HG02852 (cell line): ENCODE results near the gene FLAD1.
A peak's percentile ranks its signal among the peaks of the same experiment; 100 is the strongest.
"Not testable (repeated sequence)": the region's sequence is repeated elsewhere in the genome, so short reads cannot be mapped to it uniquely, and the experiment has no call there.

Source experiments
- ATAC-seq: cut with Tn5 transposase; IDR thresholded peaks from one replicate; pipeline ENCODE4 v1.9.1; 2021; ENCODE audit warnings: mild to moderate bottlenecking, moderate library complexity; ENCODE audit not compliant: unreplicated experiment

Gene FLAD1

DNA sequence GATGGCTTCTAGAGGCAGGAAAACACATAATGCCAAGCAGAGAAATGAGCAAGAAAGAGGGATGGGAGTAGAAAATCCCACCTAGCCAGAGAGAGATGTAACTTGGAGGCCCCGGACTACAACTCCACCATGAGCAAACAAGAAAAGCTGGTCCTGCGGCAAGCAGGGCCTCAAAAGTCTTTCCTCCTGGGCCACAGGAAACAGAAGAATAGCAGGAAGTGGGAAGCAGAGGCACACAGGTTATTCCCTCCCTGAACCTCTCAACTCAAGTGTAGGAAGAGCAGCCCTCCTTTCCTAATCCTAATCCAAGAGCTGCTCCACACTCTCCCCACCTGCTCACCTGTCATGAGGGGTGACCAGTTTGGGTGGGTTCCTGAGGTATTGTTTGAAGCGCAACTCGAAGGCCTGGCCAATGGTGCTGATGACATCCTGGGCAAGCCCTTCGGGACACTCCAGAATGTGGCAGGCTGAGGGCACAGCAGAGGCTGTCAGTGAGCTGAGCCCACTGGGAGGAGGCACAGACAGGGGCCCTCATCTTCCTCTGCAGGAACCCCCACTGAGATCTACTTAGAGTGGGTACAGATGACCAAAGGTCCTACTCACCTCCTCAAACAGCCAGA is 15.7 kb upstream of the FLAD1 start:
- ATAC-seq = no peak

DNA sequence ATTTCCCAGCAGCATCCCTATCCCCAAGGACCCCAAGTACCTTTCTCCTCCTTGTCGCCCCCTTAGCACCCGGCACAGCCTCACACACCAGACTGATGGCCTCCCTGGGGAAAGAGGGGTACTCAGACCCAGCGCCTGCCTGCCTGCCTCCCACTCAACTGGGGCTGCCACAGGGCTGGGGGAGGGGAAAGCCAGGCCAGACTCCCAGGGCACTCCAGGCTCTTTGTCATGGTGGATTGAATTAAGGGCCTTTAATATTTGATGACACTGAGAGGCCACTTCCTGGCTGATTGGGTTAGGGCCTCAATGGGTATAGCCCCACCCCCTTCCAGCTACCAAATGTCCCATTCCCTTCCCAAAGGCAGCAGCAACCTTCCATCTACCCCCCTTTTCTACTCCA is 14.4 kb upstream of the FLAD1 start:
- ATAC-seq = no peak

DNA sequence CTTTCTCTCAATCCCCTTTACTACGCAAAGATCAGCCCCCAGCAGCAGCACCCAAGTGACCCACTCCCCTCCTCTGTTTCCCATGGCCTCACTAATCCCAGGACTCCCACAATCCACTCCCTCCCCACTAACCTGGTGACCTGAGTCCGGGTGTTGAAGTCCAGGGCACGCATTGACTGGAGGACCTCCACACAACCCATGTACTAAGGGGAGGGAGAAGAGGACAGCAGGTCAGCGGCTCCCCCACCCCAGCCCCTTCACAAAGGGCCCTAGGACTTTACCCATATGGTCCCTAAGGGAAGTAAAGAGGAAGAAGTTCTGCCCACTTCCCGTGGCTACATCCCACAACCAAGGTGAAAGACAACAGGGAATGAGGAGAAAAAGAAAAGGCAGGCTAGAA is 13.9 kb upstream of the FLAD1 start:
- no peak for ATAC-seq

DNA sequence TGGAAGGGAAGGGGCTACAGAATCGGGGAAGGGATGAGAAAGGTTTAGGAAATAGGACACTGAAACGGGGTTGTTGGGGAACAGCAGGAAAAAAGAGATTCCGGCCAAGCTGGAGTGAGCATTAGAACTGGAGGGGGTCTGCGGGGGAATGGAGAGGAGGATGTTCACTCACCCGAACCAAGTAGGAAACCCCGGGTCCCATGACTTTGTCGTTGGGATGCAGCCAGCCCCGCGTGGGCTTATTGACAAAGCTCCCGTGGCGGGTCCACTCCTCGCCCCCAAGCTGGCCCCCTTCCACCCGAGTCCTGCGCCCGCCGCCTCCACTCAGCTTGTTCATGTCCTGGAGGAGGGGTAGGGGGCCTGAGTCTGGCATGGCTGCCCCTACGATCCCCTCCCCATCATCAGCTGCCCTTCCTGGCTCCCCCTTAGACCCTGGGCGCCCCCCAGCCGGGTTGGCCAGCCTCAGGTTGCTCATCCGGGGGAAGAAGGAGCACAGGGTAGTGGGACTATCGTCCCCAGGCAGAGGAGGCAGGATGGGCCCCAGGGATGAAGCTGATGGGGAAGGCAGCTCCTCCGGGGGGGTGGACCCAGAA is 13.2 kb upstream of the FLAD1 start:
- ATAC-seq = no peak

DNA sequence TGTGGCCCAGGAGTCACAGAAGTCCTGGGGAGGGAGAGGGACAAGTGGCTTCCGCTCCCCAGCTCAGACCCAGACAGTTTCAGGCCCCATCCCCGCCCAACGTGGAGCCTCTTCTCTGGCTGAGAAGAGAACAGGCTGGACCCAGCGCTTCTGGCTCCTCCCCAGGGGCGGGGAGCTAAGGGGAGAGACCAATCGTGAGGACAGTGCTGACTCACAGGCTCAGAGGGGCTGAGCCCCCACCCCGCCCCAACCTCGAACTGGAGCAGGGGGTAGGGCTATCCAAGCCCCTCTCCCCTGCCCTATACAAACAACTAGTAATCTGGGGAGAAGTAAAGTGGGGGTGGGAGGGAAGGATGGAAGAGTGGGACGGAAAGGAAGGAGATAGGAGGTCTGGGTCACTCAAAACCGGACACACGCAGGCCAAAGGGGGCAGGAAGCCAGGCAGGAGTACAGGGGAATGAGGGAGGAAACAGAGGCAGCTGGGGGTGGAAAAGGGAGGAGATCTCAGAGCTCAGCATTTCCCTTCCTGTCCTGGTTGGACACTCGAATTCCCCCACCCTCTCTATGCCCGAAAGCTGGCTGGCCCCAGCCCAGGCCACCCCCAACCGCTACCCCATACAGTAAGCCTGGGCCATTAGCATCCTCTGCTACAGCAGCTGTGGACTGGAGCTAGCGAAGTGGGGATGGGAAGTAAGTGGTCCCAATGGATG is 12.4 kb upstream of the FLAD1 start, which contains the start of gene SHC1:
Gene SHC1 (minus strand): TSS at position 117 of the 710 bp plus-strand sequence. CDS start 221 bp downstream, outside the sequence.
- no peak for ATAC-seq

DNA sequence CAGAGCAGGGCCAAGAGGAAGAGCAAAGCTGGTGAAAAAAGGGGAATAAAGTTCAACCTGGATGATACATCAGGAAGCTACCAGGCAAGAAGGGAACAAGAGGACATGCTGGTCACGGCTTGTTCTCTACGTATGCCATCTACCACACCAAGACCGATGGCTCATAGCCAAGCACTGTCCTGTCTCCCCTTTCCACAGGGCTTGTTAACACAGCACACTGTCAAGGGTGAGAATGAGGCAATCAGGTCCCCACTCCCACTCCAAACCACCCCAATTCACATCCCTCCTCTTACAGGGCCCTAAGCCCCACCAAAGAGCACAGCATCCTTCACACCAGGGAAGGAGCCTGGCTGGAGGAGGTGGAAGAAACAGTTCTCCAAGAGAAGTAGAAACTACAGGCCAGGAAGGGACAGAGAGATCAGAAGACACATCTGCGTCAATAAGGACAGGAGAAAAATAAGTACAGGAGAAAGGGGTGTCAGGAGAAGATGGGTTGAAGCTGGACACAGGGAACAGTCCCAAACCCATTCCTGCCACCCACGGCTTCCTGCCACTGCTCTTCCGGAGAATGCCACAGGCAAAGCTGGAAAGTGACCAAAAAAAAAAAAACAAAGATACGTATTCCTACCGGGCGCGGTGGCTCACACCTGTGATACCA is 11.7 kb upstream of the FLAD1 start:
- ATAC-seq = no peak

DNA sequence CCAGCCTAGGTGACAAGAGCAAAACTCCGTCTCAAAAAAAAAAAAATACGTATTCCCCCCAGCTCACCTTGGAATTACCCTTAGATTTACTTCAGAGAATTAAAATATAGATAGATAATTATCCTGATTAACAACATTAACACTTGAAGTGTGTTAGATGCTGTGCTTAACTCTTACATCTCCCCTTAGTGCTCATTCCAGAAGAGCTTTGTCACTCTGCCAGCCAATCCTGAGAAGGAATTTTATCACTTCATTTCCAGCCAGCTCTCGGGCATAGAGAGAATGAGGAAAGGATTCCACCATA is 11.0 kb upstream of the FLAD1 start:
- no peak for ATAC-seq

DNA sequence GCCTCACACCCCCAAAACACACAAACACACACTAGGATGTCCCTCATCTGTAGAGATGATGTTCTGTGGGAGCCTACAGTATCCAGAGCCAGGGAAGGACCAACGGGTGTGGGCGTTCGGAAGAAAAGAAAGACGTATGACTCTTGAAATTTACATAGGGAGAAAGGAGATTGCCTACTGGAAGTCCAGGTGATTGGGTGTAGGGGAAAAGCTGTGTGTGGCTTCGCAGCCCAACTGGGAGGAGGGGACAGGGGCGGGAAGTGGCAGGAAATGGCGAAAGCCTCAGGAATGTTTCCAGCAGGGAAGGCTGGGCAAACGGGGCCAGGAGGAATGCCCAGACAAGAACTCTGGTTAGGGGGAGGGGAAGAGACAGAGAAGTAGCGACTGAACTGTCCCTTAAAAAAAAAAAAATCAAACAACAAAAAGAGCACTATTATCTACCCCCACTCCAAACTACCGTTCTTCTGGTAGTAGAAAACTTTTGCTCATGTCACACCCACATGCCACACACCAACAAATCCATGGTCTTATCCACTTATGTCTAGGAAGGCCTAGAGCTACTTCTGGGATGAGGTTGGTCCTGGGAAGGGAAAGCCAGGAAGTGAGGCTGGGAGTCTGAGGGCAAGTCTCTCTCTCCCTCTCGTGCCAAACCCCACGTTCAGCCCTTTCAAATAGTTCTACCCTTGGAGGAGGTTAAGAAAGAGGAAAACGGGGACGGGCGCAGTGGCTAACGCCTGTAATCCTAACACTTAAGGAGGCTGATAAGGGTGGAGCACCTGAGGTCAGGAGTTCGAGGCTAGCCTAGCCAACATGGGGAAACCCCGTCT is 10.4 kb upstream of the FLAD1 start:
- ATAC-seq = no peak

DNA sequence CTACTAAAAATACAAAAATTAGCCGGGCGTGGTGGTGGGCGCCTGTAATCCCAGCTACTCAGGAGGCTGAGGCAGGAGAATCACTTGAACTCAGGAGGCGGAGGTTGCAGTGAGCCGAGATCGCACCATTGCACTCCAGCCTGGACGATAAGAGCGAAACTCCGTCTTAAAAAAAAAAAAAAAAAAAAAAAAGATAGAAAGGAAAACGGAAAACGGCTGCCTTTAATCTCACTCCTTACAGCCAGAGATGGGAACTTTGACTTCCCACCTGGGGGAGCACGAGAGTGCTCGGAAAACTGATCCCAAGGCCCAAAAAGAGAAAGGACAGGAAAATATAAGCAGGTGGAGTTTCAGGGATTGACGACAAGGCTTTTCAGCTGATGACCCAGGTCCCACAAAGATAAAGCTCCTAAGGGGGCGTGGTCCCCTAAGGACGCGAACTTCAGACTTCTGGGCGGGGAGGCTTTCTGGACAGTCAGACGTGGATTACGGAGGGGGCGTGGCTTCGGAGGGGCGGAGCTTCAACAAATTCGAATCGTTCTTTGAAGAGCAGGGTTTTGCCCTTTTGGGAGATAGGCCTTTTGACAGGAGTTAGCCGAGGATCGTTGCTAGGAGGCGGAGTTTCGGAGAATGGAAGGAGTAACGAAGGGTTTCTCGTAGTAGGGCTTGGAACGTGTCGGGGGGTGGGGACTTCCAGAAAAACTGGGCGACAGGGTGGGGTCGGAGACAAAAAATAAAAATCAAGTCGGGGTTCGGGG is 9.6 kb upstream of the FLAD1 start:
- ATAC-seq = no peak

DNA sequence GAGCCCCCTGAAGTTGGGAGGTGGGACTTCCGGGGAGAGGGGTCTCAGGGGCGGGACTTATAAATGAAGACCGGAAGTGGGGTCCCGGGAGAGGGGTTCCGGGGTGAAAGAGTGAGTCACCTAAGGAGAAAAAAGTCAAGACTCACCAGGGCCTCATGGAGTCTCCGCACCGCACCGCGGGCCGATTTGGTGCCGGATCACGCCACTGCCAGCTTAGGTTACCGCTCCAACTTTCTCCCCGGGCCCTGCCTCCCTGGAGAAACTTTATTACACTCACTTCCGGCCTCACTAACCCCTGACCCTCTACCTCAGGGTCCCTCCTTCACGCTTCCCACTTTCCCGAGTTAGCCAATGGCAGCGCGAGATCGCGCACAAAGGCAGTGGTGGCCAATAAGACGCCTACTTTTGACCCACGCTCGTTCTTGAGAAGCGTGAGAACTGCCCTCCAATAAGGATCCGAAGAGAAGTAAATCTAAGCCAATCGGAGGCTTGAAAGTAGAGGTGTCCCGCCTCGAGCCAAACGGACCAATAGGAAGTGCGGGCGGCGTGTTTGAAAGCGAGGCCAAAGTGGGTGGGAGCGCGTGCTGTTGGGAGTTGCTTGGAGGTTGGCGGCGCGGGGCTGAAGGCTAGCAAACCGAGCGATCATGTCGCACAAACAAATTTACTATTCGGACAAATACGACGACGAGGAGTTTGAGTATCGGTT is 8.9 kb upstream of the FLAD1 start, which contains the start of gene CKS1B:
Gene CKS1B (plus strand): TSS at position 580 of the 706 bp plus-strand sequence. CDS start 65 bp downstream, at position 645.
- ATAC-seq = peak; percentile 75

DNA sequence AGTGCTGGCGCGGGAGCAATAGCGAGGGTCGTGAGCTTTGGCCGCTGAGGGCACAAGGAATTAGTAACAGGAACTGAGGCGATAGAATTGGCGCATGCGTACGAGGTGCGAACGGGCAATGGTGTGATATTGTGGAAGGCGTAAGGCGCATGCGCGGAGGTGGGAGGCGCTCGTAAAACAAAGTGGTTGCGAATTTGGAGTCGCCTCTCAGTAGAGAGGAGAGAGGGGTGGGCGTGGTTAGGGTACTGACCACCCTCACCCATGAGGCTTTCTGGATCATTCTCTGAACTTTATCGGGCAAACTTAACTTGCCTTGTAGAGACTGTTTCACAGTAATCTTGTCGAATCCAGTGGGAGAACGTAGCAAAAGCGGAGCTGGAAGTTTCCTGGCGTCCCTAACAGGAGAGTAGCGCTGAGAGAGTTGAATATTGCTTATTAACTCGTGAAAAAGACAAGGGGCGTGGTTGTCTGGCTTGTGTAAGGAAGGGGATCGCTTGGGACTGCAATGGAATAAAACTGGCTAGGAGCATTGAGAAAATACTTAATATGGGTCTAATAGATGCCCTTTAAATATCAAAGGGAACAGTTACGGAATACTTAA is 8.2 kb upstream of the FLAD1 start:
- ATAC-seq = peak; percentile 41

DNA sequence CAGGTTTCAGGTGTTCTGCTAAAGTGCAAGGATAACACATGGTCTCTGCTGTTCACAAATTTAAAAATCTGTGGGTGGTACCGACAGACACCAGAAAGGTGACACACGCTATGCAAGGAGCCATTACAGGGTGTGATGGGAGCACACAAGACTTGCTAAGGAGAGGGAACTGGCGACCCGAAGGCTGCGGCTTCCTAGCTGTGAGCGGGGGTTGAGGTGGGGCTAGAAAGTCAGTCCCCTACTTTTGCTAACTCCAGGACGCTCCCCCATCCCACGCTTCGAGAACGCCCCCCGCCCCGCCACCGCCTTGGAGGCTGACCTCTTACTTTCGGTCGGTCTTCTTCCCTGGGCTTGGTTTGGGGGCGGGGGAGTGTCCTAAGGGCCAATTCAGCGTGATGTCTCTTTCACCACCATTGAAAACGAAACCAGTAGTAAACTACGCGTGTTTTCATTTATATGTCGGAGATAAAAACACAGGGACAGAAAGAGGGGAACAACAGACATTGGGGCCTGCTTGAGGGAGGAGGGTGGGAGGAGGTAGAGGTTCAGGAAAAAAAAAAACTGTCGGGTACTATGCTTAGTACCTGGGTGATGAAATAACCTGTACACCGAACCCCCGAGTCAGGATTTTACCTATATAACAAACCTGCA is 7.6 kb upstream of the FLAD1 start:
- ATAC-seq = no peak

DNA sequence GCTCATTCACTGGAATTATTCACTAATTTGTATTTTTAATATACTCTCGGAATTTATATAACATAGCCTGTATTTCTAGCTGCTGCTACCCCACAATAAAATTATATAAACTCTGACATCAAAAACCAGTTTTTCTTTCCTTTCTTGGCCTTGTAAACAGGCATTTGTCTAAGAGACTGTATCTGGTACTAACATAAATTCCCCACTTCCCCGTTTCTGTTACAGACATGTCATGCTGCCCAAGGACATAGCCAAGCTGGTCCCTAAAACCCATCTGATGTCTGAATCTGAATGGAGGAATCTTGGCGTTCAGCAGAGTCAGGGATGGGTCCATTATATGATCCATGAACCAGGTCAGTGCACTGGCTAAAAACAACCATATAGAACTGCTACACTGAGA is 5.4 kb upstream of the FLAD1 start:
- ATAC-seq = not testable (repeated sequence)

DNA sequence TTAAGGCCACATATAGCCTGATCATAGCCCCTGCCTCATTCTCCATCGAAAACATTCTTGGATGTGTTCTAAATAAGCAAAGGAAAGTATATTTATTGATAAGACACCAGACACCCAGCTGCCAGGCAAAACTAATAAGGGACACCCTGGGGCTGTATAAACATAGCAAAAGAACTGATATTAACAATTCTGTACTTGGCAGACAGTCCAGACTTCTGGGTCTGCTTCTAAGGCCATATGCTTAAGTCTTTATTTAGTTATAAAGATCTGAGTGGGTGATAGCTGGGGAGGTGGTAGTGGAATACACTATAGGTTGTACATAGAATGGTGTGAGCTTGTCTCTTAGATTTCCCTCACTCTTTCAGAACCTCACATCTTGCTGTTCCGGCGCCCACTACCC is 4.8 kb upstream of the FLAD1 start:
- no peak for ATAC-seq

DNA sequence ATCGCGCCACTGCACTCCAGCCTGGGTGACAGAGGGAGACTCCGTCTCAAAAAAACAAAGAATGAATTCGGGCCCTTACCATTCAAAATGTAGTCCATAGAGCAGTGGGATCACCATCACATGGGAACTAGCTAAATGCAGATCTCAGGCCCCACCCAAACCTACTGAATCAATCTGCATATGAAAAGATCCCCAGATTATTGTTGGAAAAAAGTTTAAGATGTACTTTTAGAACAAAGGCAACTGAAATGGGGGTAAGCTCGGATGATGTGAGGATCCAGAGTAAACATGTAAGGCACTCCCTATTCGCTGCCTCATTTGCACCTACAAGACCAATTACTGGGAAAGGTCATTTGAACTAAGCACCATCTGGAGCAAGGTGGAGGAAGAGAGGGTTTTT is 803 bp upstream of the FLAD1 start:
- no peak for ATAC-seq

DNA sequence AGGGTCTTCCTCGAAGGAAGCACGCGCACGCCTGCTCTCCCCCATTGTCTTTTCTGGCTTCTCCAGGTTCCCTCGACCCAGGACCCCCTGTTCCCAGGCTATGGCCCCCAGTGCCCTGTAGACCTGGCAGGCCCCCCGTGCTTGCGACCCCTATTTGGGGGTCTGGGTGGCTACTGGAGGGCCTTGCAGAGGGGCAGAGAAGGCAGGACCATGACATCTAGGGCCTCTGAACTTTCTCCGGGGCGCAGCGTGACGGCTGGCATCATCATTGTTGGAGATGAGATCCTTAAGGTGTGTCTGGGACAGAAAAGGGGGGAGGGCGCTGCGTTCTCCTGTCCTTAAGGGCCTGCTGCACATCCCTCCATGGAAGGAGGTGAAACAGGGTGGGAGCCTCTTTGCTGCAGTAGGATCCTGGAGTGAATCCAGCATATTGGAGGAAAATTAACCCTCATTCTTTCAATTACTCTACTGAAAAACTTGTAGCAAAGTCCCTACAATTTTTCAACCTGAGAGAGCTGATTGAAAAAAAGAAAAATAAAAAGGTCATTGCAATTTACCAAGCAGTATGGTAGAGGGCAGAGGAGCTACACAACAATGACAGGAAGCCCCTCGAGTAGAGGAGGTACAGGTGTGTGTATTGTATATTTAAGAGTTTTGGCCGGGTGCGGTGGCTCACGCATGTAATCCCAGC is 777 bp downstream of the FLAD1 start:
- ATAC-seq = no peak

DNA sequence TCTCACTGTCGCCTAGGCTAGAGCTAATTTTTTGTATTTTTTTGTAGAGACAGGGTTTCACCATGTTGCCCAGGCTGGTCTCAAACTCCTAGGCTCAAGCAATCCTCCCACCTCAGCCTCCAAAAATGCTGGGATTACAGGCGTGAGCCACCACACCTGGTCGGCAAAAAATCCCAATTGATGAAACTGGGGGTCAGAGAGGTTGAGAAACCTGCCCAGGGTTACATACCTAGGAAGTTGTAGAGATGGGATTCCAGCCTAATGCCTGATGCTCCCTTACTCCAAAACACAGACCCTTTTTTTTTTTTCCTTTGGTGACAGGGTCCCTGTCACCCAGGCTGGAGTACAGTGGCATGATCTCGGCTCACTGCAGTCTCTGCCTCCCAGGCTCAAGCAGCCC is 3.6 kb downstream of the FLAD1 start:
- not testable (repeated sequence) for ATAC-seq

DNA sequence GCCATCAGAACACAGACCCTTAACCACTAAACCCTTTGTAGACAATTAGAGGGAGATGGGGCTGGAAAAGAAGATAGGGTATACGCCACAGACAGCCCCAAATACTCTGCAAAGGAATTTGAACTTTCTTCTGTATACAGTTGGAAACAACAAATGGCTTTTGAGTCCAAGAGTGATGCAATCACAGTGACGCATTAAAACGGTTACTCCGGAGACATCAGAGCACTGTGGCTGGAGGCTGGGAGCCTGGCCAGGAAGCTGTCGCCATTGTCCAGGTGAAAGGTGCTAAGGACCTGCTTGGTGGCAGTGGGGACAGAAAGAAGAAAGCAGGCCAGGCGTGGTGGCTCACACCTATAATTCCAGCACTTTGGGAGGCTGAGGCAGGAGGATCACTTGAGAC is 4.2 kb downstream of the FLAD1 start:
- no peak for ATAC-seq
